ENCODE data around the gene ANKRD52. TPM values are rescaled to one million over a fixed set of nuclear protein-coding genes. Genes with fewer than 3 reads are reported as not detected.

ANKRD52 gene
- total and polyA plus RNA-seq, 10 of the 15 experiments (the other 5 are each of a cell fraction or from before 2014, with no cell fraction given): 0.90 to 55.3 (median 16.1) TPM

- RAD21 ChIA-PET (ENCODE audit: unreplicated experiment): no interaction called here
- CTCF ChIA-PET: interaction anchor here (1.0 kb wide), 1 partner anchor 221 kb away, joined by 3 read pairs; no protein-coding TSS in a partner anchor
- Histone ChIP-seq H2AFZ (ENCODE audit: control insufficient read depth, low read depth, low read length) (no peak overlapping the region), H3K9me3 (replicated peaks; ENCODE audit: control insufficient read depth, insufficient read depth, low read length) (no peaks in the 10 kb centered on the region), H3K79me2 (ENCODE audit: control insufficient read depth, insufficient read depth, low read length) (no peaks in the 10 kb centered on the region), H3K9ac (ENCODE audit: control insufficient read depth, insufficient read depth, low read length) (no peak overlapping the region), H3K4me2 (ENCODE audit: control insufficient read depth, insufficient read depth) (no peak overlapping the region), H3K27me3 (replicated peaks in 1 of 2; ENCODE audit: control insufficient read depth in 2 of 2, insufficient read depth in 2 of 2, low read length in 1 of 2) (no peaks in the 10 kb centered on the region), H3K4me1 (ENCODE audit: control insufficient read depth, insufficient read depth, low read length) (no peaks in the 10 kb centered on the region), H3K27ac (ENCODE audit: control insufficient read depth, insufficient read depth) (no peak overlapping the region), H3K4me3 (no peak overlapping the region), H3K36me3 (ENCODE audit: control insufficient read depth in 2 of 2, insufficient read depth in 2 of 2, low read length in 1 of 2) (peaks cover 12 to 25% of the 10 kb centered on the region in 2 experiments), H4K20me1 (ENCODE audit: control insufficient read depth, insufficient read depth) (no peaks in the 10 kb centered on the region)
- TF ChIP-seq IKZF2 (IDR thresholded peaks at IDR 0.05) (no peak), ATF3 (IDR thresholded peaks at IDR 0.05; ENCODE audit: borderline replicate concordance, extremely low read depth, low read depth, low read length) (no peak), ZNF217 (IDR thresholded peaks at IDR 0.05) (no peak), IKZF1 (conservative IDR thresholded peaks at IDR 0.05) (no peak)
- SMC1A ChIA-PET (ENCODE audit: uncharacterized antibody, unreplicated experiment): no interaction called here
- intact Hi-C loops (cut with micrococcal nuclease; ENCODE audit: unreplicated experiment): no loop called here
- ATAC-seq (no peak), FAIRE-seq (no peak), DNase-seq (ENCODE audit: low read depth, low spot score) (no peak)
- 84% methylated on average over 13 of the region's 13 CpGs for WGBS (ENCODE audit: insufficient coverage, insufficient replicate concordance, low lambda C conversion rate, missing lambda C conversion rate)
- BruUV-seq (replicated peaks): no TSS peak
- in situ Hi-C loops (cut with MboI): no loop called here
- POLR2A ChIA-PET: no interaction called here
Measured at GRCh38 chr12:56242986-56243385, 15.2 kb downstream of the ANKRD52 start.

- DNase-seq (ENCODE audit: low read depth, low spot score) (no peak), ATAC-seq (no peak), FAIRE-seq (no peak)
- in situ Hi-C loops (cut with MboI): no loop called here
- no peaks in the 10 kb centered on the region for H3K4me1 ChIP-seq (ENCODE audit: control insufficient read depth, insufficient read depth, low read length)
- SMC1A ChIA-PET (ENCODE audit: uncharacterized antibody, unreplicated experiment): no interaction called here
- H3K4me3 ChIP-seq: no peak overlapping the region
- BruUV-seq (replicated peaks): TSS peak; percentile 43
- H3K9ac ChIP-seq (ENCODE audit: control insufficient read depth, insufficient read depth, low read length): no peak overlapping the region
- H3K9me3 ChIP-seq (replicated peaks; ENCODE audit: control insufficient read depth, insufficient read depth, low read length): no peaks in the 10 kb centered on the region
- H2AFZ ChIP-seq (ENCODE audit: control insufficient read depth, low read depth, low read length): no peak overlapping the region
- intact Hi-C loops (cut with micrococcal nuclease; ENCODE audit: unreplicated experiment): no loop called here
- H3K36me3 ChIP-seq (ENCODE audit: control insufficient read depth in 2 of 2, insufficient read depth in 2 of 2, low read length in 1 of 2): peaks cover 12 to 18% of the 10 kb centered on the region in 2 experiments
- 54% methylated on average over 9 of the region's 9 CpGs for WGBS (ENCODE audit: insufficient coverage, insufficient replicate concordance, low lambda C conversion rate, missing lambda C conversion rate)
- no peaks in the 10 kb centered on the region; the same call in 1 of the 2 replicates for H4K20me1 ChIP-seq (ENCODE audit: control insufficient read depth, insufficient read depth)
- H3K27ac ChIP-seq (ENCODE audit: control insufficient read depth, insufficient read depth): no peak overlapping the region
- RAD21 ChIA-PET (ENCODE audit: unreplicated experiment): no interaction called here
- H3K27me3 ChIP-seq (replicated peaks in 1 of 2; ENCODE audit: control insufficient read depth in 2 of 2, insufficient read depth in 2 of 2, low read length in 1 of 2): no peaks in the 10 kb centered on the region
- CTCF ChIA-PET: no interaction called here
- H3K79me2 ChIP-seq (ENCODE audit: control insufficient read depth, insufficient read depth, low read length): no peaks in the 10 kb centered on the region
- POLR2A ChIA-PET: no interaction called here
- H3K4me2 ChIP-seq (ENCODE audit: control insufficient read depth, insufficient read depth): no peak overlapping the region
- no peak for TF ChIP-seq YBX1 (IDR thresholded peaks at IDR 0.05)
- TF ChIP-seq RELA (IDR thresholded peaks at IDR 0.05; ENCODE audit: borderline replicate concordance, partially characterized antibody): no peak
- no peak for TF ChIP-seq JUNB (IDR thresholded peaks at IDR 0.05)
- no peak for TF ChIP-seq NFYB (IDR thresholded peaks at IDR 0.05; ENCODE audit: insufficient read depth, low read depth, low read length)
- TF ChIP-seq SPI1 (IDR thresholded peaks at IDR 0.05; ENCODE audit: borderline replicate concordance, insufficient read depth, low read depth, low read length): no peak
- TF ChIP-seq SMAD1 (IDR thresholded peaks at IDR 0.05; ENCODE audit: low read depth, partially characterized antibody): no peak
- no peak for TF ChIP-seq POLR2AphosphoS2 (IDR thresholded peaks at IDR 0.05; ENCODE audit: low read depth, low read length)
- no peak for TF ChIP-seq YY1 (IDR thresholded peaks at IDR 0.05; ENCODE audit: low read depth, low read length)
- no peak for TF ChIP-seq EGR1 (IDR thresholded peaks at IDR 0.05; ENCODE audit: borderline replicate concordance in 1 of 2, low read depth in 2 of 2, low read length in 2 of 2)
- TF ChIP-seq ELK1 (IDR thresholded peaks at IDR 0.05; ENCODE audit: low read depth, low read length): no peak
Measured at GRCh38 chr12:56241424-56242303, 16.5 kb downstream of the ANKRD52 start.

Measured in GM12878 (cell line).